H9 (cell line): Measurements from ENCODE around the gene VSTM4. TPM values are rescaled to one million over a fixed set of nuclear protein-coding genes. Genes with fewer than 3 reads are reported as not detected.

ENCODE experiments used
- DNase-seq: peaks from one replicate; pipeline ENCODE4 v3.0.0-alpha.2; 2017
- H2AFZ ChIP-seq: one replicate; pipeline ENCODE4 v1.6.1; 2013; ENCODE audit warnings: mild to moderate bottlenecking, low read length, control low read depth, moderate library complexity
- H2AK5ac ChIP-seq: 2 replicates; pipeline ENCODE4 v1.6.1; 2013; ENCODE audit warnings: low read length, control low read depth, mixed read lengths; ENCODE audit not compliant: insufficient read length
- H2BK120ac ChIP-seq: one replicate; pipeline ENCODE4 v1.6.1; 2013; ENCODE audit warnings: low read depth, mild to moderate bottlenecking, low read length, control low read depth, inconsistent platforms; ENCODE audit not compliant: poor library complexity, severe bottlenecking
- H2BK12ac ChIP-seq: 2 replicates; pipeline ENCODE4 v1.6.1; 2013; ENCODE audit warnings: low read length, control low read depth, mixed read lengths, low read depth; ENCODE audit not compliant: insufficient read length
- H2BK15ac ChIP-seq: 2 replicates; pipeline ENCODE4 v1.6.1; 2013; ENCODE audit warnings: low read depth, low read length, control low read depth
- H2BK20ac ChIP-seq: one replicate; pipeline ENCODE4 v1.6.1; 2013; ENCODE audit warnings: low read depth, mild to moderate bottlenecking, low read length, control low read depth, inconsistent platforms; ENCODE audit not compliant: poor library complexity, severe bottlenecking
- H2BK5ac ChIP-seq: 2 replicates; pipeline ENCODE4 v1.6.1; 2013; ENCODE audit warnings: low read length, control low read depth, mixed read lengths; ENCODE audit not compliant: insufficient read length
- H3K14ac ChIP-seq: 2 replicates; pipeline ENCODE4 v1.6.1; 2013; ENCODE audit warnings: low read length, control low read depth; ENCODE audit not compliant: insufficient read depth
- H3K18ac ChIP-seq: 2 replicates; pipeline ENCODE4 v1.6.1; 2013; ENCODE audit warnings: low read depth, mild to moderate bottlenecking, mixed read lengths, low read length, control low read depth; ENCODE audit not compliant: insufficient read length
- H3K23ac ChIP-seq: 2 replicates; pipeline ENCODE4 v1.6.1; 2013; ENCODE audit warnings: low read length, control low read depth, mixed read lengths, low read depth; ENCODE audit not compliant: insufficient read length
- H3K23me2 ChIP-seq: 2 replicates; pipeline ENCODE4 v1.6.1; 2013; ENCODE audit warnings: low read depth, mild to moderate bottlenecking, mixed read lengths, low read length, control low read depth; ENCODE audit not compliant: insufficient read length, poor library complexity, severe bottlenecking
- H3K27ac ChIP-seq: 2 replicates; pipeline ENCODE4 v1.5.1; 2013; ENCODE audit warnings: low read length, control low read depth, mixed read lengths, low read depth; ENCODE audit not compliant: insufficient read length
- H3K27me3 ChIP-seq: 2 replicates; pipeline ENCODE4 v1.6.1; 2013; ENCODE audit warnings: low read length, control low read depth, inconsistent platforms; ENCODE audit not compliant: insufficient read depth
- H3K4ac ChIP-seq: 2 replicates; pipeline ENCODE4 v1.6.1; 2013; ENCODE audit warnings: low read depth, mild to moderate bottlenecking, control low read depth, inconsistent platforms, low read length, moderate library complexity
- H3K4me1 ChIP-seq: 2 replicates; pipeline ENCODE4 v1.6.1; 2013; ENCODE audit warnings: low read length, control low read depth, inconsistent platforms; ENCODE audit not compliant: insufficient read depth
- H3K4me2 ChIP-seq: 2 replicates; pipeline ENCODE4 v1.6.1; 2013; ENCODE audit warnings: low read length, control low read depth, mixed read lengths; ENCODE audit not compliant: insufficient read length, insufficient read depth
- H3K56ac ChIP-seq: 2 replicates; pipeline ENCODE4 v1.6.1; 2013; ENCODE audit warnings: low read depth, mild to moderate bottlenecking, mixed read lengths, low read length, control low read depth; ENCODE audit not compliant: insufficient read length
- H3K79me1 ChIP-seq: 2 replicates; pipeline ENCODE4 v1.6.1; 2013; ENCODE audit warnings: low read depth, mild to moderate bottlenecking, moderate library complexity, low read length, control low read depth, inconsistent platforms; ENCODE audit not compliant: insufficient read depth, poor library complexity, severe bottlenecking
- H3K79me2 ChIP-seq: 2 replicates; pipeline ENCODE4 v1.6.1; 2013; ENCODE audit warnings: low read length, control low read depth, inconsistent platforms; ENCODE audit not compliant: insufficient read depth
- H3K9ac ChIP-seq: 2 replicates; pipeline ENCODE4 v1.6.1; 2013; ENCODE audit warnings: low read length, control low read depth, mixed read lengths; ENCODE audit not compliant: insufficient read length; ENCODE audit errors: extremely low read depth
- H3K9me3 ChIP-seq: one replicate; pipeline ENCODE4 v1.6.1; 2013; ENCODE audit warnings: low read depth, low read length, inconsistent platforms; ENCODE audit not compliant: control insufficient read depth
- H3T11ph ChIP-seq: one replicate; pipeline ENCODE4 v1.6.1; 2013; ENCODE audit warnings: mild to moderate bottlenecking, low read length, control low read depth, inconsistent platforms
- H4K20me1 ChIP-seq: one replicate; pipeline ENCODE4 v1.6.1; 2013; ENCODE audit not compliant: control insufficient read depth, insufficient read length, insufficient read depth
- H4K5ac ChIP-seq: 2 replicates; pipeline ENCODE4 v1.6.1; 2013; ENCODE audit warnings: low read depth, mild to moderate bottlenecking, mixed read lengths, low read length, control low read depth; ENCODE audit not compliant: insufficient read length
- H4K8ac ChIP-seq: replicated peaks from 2 replicates; pipeline ENCODE4 v1.6.1; 2013; ENCODE audit warnings: low read length, control low read depth, mixed read lengths, low read depth; ENCODE audit not compliant: insufficient read length
- H4K91ac ChIP-seq: 2 replicates; pipeline ENCODE4 v1.6.1; 2013; ENCODE audit warnings: low read depth, mild to moderate bottlenecking, moderate library complexity, mixed read lengths, low read length, control low read depth; ENCODE audit not compliant: insufficient read length
- H3K27ac Mint-ChIP-seq, 3 experiments: 2 replicates in 2 of 3; 3 replicates in 1 of 3; pipeline ENCODE4 v1.8.0; 2020 to 2021; ENCODE audit warnings: mixed read lengths in 3 of 3, mild to moderate bottlenecking in 1 of 3, moderate library complexity in 1 of 3
- H3K27me3 Mint-ChIP-seq: 2 replicates; pipeline ENCODE4 v1.8.0; 2021; ENCODE audit warnings: low read depth, mild to moderate bottlenecking, moderate library complexity, mixed read lengths
- H3K36me3 Mint-ChIP-seq, 3 experiments: 2 replicates in 2 of 3; 3 replicates in 1 of 3; pipeline ENCODE4 v1.8.0; 2020 to 2021; ENCODE audit warnings: low read depth in 3 of 3, mixed read lengths in 3 of 3; ENCODE audit not compliant: insufficient read depth in 1 of 3
- H3K4me1 Mint-ChIP-seq, 2 experiments: 2 replicates each; pipeline ENCODE4 v1.8.0; 2020; ENCODE audit warnings: mixed read lengths in 2 of 2
- H3K4me3 Mint-ChIP-seq, 2 experiments: 2 replicates in 1 of 2; 3 replicates in 1 of 2; pipeline ENCODE4 v1.8.0; 2020 to 2021; ENCODE audit warnings: mild to moderate bottlenecking in 2 of 2, mixed read lengths in 2 of 2, moderate library complexity in 1 of 2
- H3K9me3 Mint-ChIP-seq, 2 experiments: 2 replicates in 1 of 2; 3 replicates in 1 of 2; pipeline ENCODE4 v1.8.0; 2020; ENCODE audit warnings: mild to moderate bottlenecking in 2 of 2, mixed read lengths in 2 of 2, moderate library complexity in 1 of 2
- CTCF ChIP-seq: fragments of 200-600 bp; sonication (generic); conservative IDR thresholded peaks from 3 replicates; pipeline ENCODE4 v1.8.0; 2021; ENCODE audit warnings: antibody characterized with exemption, mild to moderate bottlenecking
- WGBS: extraction: QIAGEN DNeasy Blood & Tissue Kit; methylation state at CpG from one replicate; pipeline ENCODE4 v1.1.7; 2013; ENCODE audit warnings: missing lambda C conversion rate, low lambda C conversion rate, mixed read lengths; ENCODE audit not compliant: insufficient read length; ENCODE audit errors: extremely low coverage; 5-methylcytosine and 5-hydroxymethylcytosine counted together
- total RNA-seq: library from RNA; stranded (reverse); gene quantifications from 2 replicates; pipeline ENCODE4 v1.2.1, GENCODE V29; 2021

VSTM4 gene
- total RNA-seq, 1 experiment from 2014 or later: 0.44 TPM

- Histone ChIP-seq H3K9me3 (no peaks in the 10 kb centered on the region), H3K23me2 (no peaks in the 10 kb centered on the region), H2AFZ (no peak overlapping the region), H3K18ac (no peak overlapping the region), H3K4me1 (no peaks in the 10 kb centered on the region), H3K27me3 (no peaks in the 10 kb centered on the region), H3K79me2 (no peaks in the 10 kb centered on the region), H3K27ac (no peak overlapping the region), H3K4ac (no peak overlapping the region), H2BK12ac (no peak overlapping the region), H3K79me1 (no peaks in the 10 kb centered on the region), H4K8ac (no peak overlapping the region), H3K23ac (no peak overlapping the region), H4K5ac (no peak overlapping the region), H2AK5ac (no peak overlapping the region), H2BK5ac (no peak overlapping the region), H3K4me2 (no peak overlapping the region), H2BK120ac (no peak overlapping the region), H3K9ac (no peak overlapping the region), H4K20me1 (no peaks in the 10 kb centered on the region), H2BK15ac (no peak overlapping the region), H3K14ac (no peak overlapping the region), H3T11ph (no peak overlapping the region), H2BK20ac (no peak overlapping the region), H4K91ac (no peak overlapping the region), H3K56ac (no peak overlapping the region)
- WGBS: no CpG with 5 or more reads among the region's 4 CpGs
- no peak for TF ChIP-seq CTCF
- Mint-ChIP-seq H3K27me3 (peaks cover 7% of the 10 kb centered on the region; the same call in 1 of the 2 replicates), H3K4me3 (no peak overlapping the region), H3K9me3 (peaks cover 0 to 6% of the 10 kb centered on the region in 2 experiments; a peak in 1 of 5 replicates), H3K36me3 (peaks cover 0 to 4% (median 1%) of the 10 kb centered on the region in 3 experiments; a peak in 2 of 7 replicates), H3K4me1 (peaks cover 22 to 32% of the 10 kb centered on the region in 2 experiments), H3K27ac (no peak overlapping the region)
- DNase-seq: no peak
Observed at GRCh38 chr10:49163741-49164140, 48.4 kb upstream of the VSTM4 start.
